HL-60/S4 treated with phorbol 12-myristate 13-acetate at 8.2 ng/mL for 4 days and 3 days (cell line): ENCODE results near the gene DDX18.
"Not testable (repeated sequence)": the region's sequence is repeated elsewhere in the genome, so short reads cannot be mapped to it uniquely, and the experiment has no call there.

ENCODE experiments used
- in situ Hi-C: fragments of 300-500 bp; cut with MboI; formaldehyde crosslinking; loops from 2 replicates; pipeline ENCODE4 v1.15.0; 2022; ENCODE audit warnings: low sequenced_read_pairs

DDX18 gene

GRCh38 chr2:117814417-117815264 lies at the start of gene DDX18:
Gene DDX18, plus strand, starts transcription at chr2:117814691. Its CDS starts 87 bp downstream, at chr2:117814778.
- in situ Hi-C loops, result no loop called here

- in situ Hi-C loops, result no loop called here
Observed at GRCh38 chr2:117770730-117771129, 43.8 kb upstream of the DDX18 start.

- in situ Hi-C loops, result no loop called here
Observed at GRCh38 chr2:117771969-117772630, 42.4 kb upstream of the DDX18 start.

- in situ Hi-C loops, result no loop called here
Observed at GRCh38 chr2:117774716-117775115, 39.8 kb upstream of the DDX18 start.

GRCh38 chr2:117775703-117776219 lies 38.7 kb upstream of the DDX18 start:
- in situ Hi-C loops, result no loop called here

GRCh38 chr2:117776888-117777287 lies 37.6 kb upstream of the DDX18 start:
- in situ Hi-C loops, result no loop called here

GRCh38 chr2:117785740-117786139 lies 28.8 kb upstream of the DDX18 start:
- in situ Hi-C loops, result no loop called here

- in situ Hi-C loops, result no loop called here
Observed at GRCh38 chr2:117786520-117786919, 28.0 kb upstream of the DDX18 start.

GRCh38 chr2:117789505-117789904 lies 25.0 kb upstream of the DDX18 start:
- in situ Hi-C loops, result no loop called here

- in situ Hi-C loops, result no loop called here
Observed at GRCh38 chr2:117794668-117795067, 19.8 kb upstream of the DDX18 start.

- in situ Hi-C loops, result no loop called here
Observed at GRCh38 chr2:117801826-117802225, 12.7 kb upstream of the DDX18 start.

- in situ Hi-C loops, result not testable (repeated sequence)
Observed at GRCh38 chr2:117803644-117804325, 10.7 kb upstream of the DDX18 start.

- in situ Hi-C loops, result no loop called here
Observed at GRCh38 chr2:117812443-117812842, 2.0 kb upstream of the DDX18 start.

- in situ Hi-C loops, result no loop called here
Observed at GRCh38 chr2:117815946-117816345, 1.5 kb downstream of the DDX18 start.

GRCh38 chr2:117818921-117819320 lies 4.4 kb downstream of the DDX18 start:
- in situ Hi-C loops, result no loop called here

- in situ Hi-C loops, result no loop called here
Observed at GRCh38 chr2:117820444-117820843, 6.0 kb downstream of the DDX18 start.

- in situ Hi-C loops, result no loop called here
Observed at GRCh38 chr2:117825437-117825836, 10.9 kb downstream of the DDX18 start.

- in situ Hi-C loops, result not testable (repeated sequence)
Observed at GRCh38 chr2:117827464-117827863, 13.0 kb downstream of the DDX18 start.

GRCh38 chr2:117828870-117829269 lies 14.4 kb downstream of the DDX18 start:
- in situ Hi-C loops, result no loop called here

GRCh38 chr2:117832332-117832731 lies 17.8 kb downstream of the DDX18 start:
- in situ Hi-C loops, result no loop called here

GRCh38 chr2:117832905-117833613 lies 18.6 kb downstream of the DDX18 start:
- in situ Hi-C loops, result no loop called here
